AG09309 (cell line): ENCODE measurements around the gene PRR5.

Experiments
- DNase-seq: peaks from one replicate; pipeline ENCODE4 v3.0.0-alpha.2; 2010; ENCODE audit warnings: low read depth
- H3K4me3 ChIP-seq: 2 replicates; pipeline ENCODE4 v1.5.1; 2011; ENCODE audit warnings: mild to moderate bottlenecking, low read depth, low read length, moderate library complexity; ENCODE audit not compliant: control insufficient read depth
- CTCF ChIP-seq: IDR thresholded peaks from 2 replicates; pipeline ENCODE4 v1.5.1; 2011; ENCODE audit warnings: mild to moderate bottlenecking, low read depth, low read length, inconsistent platforms; ENCODE audit not compliant: insufficient read depth, control insufficient read depth; ENCODE audit errors: missing control alignments

PRR5 gene

GRCh38 chr22:44685384-44686056, 16.5 kb upstream of the PRR5 start:
- no peak overlapping the region for H3K4me3 ChIP-seq
- TF ChIP-seq CTCF: no peak
- DNase-seq: no peak

DNA sequence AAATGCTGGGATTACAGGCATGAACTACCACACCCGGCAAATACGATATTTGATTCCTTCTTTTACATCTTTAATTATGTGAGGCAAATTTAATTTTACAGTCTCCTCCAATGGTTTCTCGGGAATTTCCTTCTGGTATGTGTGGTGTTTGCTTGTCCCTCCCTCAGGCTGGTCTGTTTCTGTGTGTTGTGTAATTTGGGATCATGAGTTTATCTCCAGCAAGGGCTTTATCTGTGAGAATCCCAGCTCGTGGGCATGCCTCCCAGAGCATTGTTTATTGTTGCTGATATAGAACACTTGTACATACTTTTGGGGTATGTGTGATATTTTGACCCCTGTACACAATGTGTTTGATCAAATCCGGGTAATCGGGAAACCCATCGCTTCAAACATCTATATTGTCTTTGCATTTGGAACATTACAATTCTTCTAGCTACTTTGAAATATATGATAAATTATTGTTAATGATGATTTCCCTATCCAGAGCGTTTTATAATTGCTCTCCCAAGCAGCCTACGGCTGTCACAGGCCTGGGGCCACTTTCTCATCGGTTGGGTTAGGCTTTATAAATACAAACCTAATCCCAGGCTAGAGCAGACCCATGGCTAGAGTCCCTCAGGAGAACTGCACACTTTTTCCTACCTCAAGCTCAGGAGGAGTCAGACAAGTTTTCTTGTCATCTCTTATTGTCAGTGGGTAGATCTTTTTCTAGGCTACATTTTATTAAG, 15.0 kb upstream of the PRR5 start:
- no peak for DNase-seq
- H3K4me3 ChIP-seq: no peak overlapping the region
- TF ChIP-seq CTCF: no peak

DNA sequence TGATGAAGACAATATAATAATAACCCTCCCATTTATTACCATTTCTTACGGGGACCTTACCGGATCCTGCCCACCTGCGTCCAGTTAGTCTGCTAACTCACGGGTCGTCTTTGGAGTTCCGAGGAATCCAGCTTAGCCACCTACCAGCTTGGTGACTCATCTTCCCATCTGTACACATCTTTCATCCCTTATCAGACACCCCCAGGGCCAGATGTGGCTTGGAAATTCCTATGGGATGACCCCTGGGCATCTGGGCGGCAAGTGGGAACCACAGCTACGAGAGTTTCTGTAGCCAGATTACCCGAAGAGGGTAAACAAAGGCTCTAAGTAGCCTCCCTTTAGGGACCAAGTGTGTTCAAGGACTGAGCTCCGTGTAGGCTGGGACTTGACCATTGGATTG, 12.8 kb upstream of the PRR5 start:
- no peak for DNase-seq
- no peak for TF ChIP-seq CTCF
- H3K4me3 ChIP-seq: no peak overlapping the region

GRCh38 chr22:44689915-44690524, 12.0 kb upstream of the PRR5 start:
- no peak for DNase-seq
- no peak overlapping the region for H3K4me3 ChIP-seq
- TF ChIP-seq CTCF: no peak

DNA sequence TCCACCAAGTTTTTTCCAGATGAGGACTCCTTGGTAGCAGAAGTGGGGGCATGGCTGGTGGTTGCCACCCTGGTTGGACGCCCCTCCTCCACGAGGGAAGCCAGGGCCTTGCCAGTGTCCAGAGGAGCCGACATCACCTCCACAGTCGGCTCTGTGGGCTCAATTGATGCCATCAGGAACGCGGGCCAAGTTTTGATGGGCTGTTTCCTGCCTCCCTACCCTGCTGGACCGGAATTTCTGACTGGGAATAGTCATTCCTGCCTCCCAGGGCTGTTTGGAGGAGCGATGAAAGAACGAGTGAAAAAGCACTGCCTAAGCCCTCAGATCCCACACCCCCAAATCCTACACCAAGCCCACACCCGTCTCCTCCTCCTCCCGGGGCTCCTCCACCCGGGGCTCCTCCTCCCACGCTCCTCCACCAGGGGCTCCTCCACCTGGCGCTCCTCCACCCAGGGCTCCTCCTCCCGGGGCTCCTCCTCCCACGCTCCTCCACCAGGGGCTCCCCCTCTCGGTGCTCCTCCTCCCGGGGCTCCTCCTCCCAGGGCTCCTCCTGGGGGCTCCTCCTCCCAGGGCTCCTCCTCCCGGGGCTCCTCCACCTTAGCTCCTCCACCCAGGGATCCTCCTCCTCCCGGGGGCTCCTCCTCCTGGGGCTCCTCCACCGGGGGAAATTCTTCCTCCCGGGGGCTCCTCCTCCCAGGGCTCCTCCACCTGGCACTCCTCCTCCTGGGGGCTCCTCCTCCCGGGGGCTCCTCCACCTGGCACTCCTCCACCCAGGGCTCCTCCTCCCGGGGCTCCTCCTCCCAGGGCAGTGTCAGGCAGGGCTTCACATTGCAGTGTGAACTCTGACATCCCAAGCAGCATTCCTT, 10.0 kb upstream of the PRR5 start:
- H3K4me3 ChIP-seq: no peak overlapping the region
- no peak for DNase-seq

More for the DNA sequence above, 10.0 kb upstream of the PRR5 start:
- no peak for TF ChIP-seq CTCF
